HUDEP-2 (cell line): Measurements from ENCODE around the gene KIAA0408.
"Not testable (repeated sequence)": the region's sequence is repeated elsewhere in the genome, so short reads cannot be mapped to it uniquely, and the experiment has no call there.

Experiments used
- DNase-seq, 76 experiments: peaks; one replicate each; lab custom pipeline; 2025; ENCODE audit not compliant: unreplicated experiment in 76 of 76; lab: John Stamatoyannopoulos, UW

Gene KIAA0408

GRCh38 chr6:127464161-127464880 lies 5.1 kb upstream of the KIAA0408 start:
- no peak for DNase-seq

- no peak for DNase-seq
These were observed 3.9 kb upstream of the KIAA0408 start for GRCh38 chr6:127463056-127463455.

- DNase-seq: no peak
These were observed 3.2 kb upstream of the KIAA0408 start for GRCh38 chr6:127462376-127462775.

GRCh38 chr6:127460465-127460864 lies 1.3 kb upstream of the KIAA0408 start:
- no peak for DNase-seq

GRCh38 chr6:127458817-127459216 lies 372 bp downstream of the KIAA0408 start:
- no peak for DNase-seq

GRCh38 chr6:127458222-127458621 lies 967 bp downstream of the KIAA0408 start:
- no peak for DNase-seq

GRCh38 chr6:127457456-127458064 lies 1.6 kb downstream of the KIAA0408 start:
- no peak for DNase-seq

- no peak for DNase-seq
These were observed 2.7 kb downstream of the KIAA0408 start for GRCh38 chr6:127456465-127456864.

- no peak for DNase-seq
These were observed 5.2 kb downstream of the KIAA0408 start for GRCh38 chr6:127453845-127454619.

GRCh38 chr6:127452803-127453202 lies 6.4 kb downstream of the KIAA0408 start:
- no peak for DNase-seq

- no peak for DNase-seq
These were observed 7.8 kb downstream of the KIAA0408 start for GRCh38 chr6:127451388-127451787.

- DNase-seq: no peak
These were observed 11.4 kb downstream of the KIAA0408 start for GRCh38 chr6:127447780-127448179.

GRCh38 chr6:127446356-127446755 lies 12.8 kb downstream of the KIAA0408 start:
- no peak for DNase-seq

GRCh38 chr6:127441881-127442280 lies 17.3 kb downstream of the KIAA0408 start:
- no peak for DNase-seq

GRCh38 chr6:127439718-127440117 lies 19.5 kb downstream of the KIAA0408 start:
- no peak for DNase-seq

- DNase-seq: no peak
These were observed 22.5 kb downstream of the KIAA0408 start for GRCh38 chr6:127436578-127437110.

GRCh38 chr6:127435626-127436220 lies 23.5 kb downstream of the KIAA0408 start:
- DNase-seq: no peak

- no peak for DNase-seq
These were observed 24.5 kb downstream of the KIAA0408 start for GRCh38 chr6:127434651-127435050.

- not testable (repeated sequence) for DNase-seq
These were observed 30.6 kb downstream of the KIAA0408 start for GRCh38 chr6:127428562-127428961.

GRCh38 chr6:127423921-127424320 lies 35.3 kb downstream of the KIAA0408 start:
- DNase-seq: no peak

- DNase-seq: not testable (repeated sequence)
These were observed 38.0 kb downstream of the KIAA0408 start for GRCh38 chr6:127421164-127421563.
